GM18861 (cell line): Measurements from ENCODE around the gene C12orf76.
"Not testable (repeated sequence)": the region's sequence is repeated elsewhere in the genome, so short reads cannot be mapped to it uniquely, and the experiment has no call there.

Experiments
- ATAC-seq: cut with Tn5 transposase; IDR thresholded peaks from one replicate; pipeline ENCODE4 v1.9.1; 2021; ENCODE audit not compliant: unreplicated experiment

The C12orf76 gene

GRCh38 chr12:110067531-110067930, 19.2 kb upstream of the C12orf76 start:
- no peak for ATAC-seq

- no peak for ATAC-seq
These were observed 17.2 kb upstream of the C12orf76 start for GRCh38 chr12:110065540-110065939.

DNA sequence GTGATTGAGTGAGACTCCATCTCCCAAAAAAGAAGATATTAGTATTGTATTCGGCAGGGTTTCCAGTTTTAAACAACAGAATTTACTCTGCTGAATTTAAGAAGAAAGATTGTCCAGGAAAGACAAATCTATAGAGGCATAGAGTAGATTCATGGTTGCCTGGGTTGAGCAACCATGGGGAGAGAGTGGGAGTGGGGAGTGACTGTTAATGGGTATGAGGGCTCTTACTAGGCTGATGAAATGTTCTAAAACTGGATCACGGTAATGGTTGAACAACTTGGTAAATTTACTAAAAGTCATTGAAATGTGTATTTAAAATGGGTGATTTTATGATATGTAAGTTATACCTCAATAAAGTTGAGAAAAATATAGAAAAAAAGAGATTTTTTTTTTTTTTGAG, 13.9 kb upstream of the C12orf76 start:
- no peak for ATAC-seq

GRCh38 chr12:110059651-110060000, 11.3 kb upstream of the C12orf76 start:
- no peak for ATAC-seq

DNA sequence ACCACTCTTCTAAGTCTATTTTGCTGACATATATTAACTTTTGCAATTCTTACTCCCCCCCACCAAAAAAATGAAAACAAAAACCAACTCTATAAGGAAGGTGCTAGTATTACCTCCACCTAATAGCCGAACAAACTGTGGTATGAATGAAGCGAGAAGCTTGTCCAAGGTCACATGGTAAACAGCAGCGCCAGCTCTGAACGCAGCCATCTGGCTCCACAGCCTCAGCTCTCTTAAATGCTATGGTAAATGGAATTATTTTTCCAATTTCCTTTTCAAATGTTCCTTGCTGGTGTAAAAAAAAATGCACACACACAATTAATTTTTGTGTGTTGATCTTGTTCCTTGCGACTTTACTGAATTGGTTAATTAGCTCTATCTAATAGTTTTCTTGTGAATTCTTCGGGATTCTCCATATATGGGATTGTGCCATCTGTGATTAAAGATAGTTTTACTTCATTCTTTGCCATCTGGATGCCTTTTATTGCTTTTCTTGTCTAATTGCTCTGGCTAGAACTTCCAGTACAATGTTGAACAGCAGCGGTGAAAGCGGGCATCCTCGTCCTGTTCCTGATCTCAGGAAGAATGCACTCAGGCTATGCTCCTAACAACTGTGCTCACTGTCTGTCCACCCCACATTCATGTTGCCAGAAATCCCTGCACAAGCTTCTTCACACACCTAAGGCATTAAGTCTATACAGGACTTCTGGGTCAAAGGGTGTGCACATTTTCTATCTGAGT, 10.7 kb upstream of the C12orf76 start:
- ATAC-seq: no peak

DNA sequence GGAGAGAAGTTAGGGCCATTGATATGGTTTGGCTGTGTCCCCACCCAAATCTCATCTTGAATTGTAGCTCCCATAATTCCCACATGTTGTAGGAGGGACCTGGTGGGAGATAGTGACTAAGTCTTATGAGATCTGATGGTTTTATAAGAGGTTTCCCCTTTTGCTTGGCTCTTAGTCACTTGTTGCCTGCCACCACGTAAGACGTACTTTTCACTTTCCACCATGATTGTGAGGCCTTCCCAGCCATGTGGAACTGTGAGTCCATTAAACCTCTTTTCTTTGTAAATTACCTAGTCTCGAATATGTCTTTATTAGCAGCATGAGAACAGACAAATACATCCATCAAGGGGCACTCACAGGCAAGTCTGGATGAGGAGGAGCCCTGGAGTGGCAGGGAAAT, 8.3 kb upstream of the C12orf76 start:
- ATAC-seq: not testable (repeated sequence)

GRCh38 chr12:110055375-110056352, 7.3 kb upstream of the C12orf76 start:
- ATAC-seq: not testable (repeated sequence)

DNA sequence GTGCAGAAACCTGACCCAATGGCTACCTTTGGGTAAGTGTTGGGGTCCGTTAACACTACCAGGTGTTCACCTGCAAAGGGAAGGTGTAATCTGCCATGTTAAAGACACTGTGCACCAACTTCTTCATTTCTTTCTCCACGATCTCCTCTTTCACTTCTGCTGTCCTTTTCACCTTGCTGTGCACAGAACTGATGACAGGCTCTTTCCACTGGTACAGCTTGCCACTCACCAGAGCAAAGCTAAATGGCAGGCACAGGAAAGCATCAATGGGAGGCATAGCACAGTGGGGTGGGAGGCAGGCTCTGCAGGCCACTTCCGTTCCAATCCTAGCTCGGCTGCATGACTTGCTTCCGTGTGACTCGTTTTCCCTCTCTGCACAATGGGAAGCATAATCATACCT, 2.6 kb upstream of the C12orf76 start:
- ATAC-seq: no peak

- ATAC-seq: not testable (repeated sequence)
These were observed 1.3 kb upstream of the C12orf76 start for GRCh38 chr12:110049666-110050065.

DNA sequence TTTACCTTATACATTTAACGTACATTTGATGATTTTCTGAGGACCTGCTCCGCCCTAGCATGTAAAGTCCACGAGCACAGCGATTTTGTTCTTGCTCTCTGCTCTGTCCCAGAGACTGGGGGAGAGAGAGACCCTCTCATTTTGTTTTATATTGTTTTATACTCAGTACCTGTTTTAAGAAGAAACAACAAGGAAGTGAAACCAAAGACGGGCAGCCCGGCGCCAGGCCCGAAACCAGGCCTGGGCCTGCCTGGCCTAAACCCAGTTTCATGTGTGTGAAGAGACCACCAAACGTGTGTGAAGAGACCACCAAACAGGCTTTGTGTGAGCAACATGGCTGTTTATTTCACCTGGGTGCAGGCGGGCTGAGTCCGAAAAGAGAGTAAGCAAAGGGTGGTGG, 712 bp upstream of the C12orf76 start:
- ATAC-seq: not testable (repeated sequence)

DNA sequence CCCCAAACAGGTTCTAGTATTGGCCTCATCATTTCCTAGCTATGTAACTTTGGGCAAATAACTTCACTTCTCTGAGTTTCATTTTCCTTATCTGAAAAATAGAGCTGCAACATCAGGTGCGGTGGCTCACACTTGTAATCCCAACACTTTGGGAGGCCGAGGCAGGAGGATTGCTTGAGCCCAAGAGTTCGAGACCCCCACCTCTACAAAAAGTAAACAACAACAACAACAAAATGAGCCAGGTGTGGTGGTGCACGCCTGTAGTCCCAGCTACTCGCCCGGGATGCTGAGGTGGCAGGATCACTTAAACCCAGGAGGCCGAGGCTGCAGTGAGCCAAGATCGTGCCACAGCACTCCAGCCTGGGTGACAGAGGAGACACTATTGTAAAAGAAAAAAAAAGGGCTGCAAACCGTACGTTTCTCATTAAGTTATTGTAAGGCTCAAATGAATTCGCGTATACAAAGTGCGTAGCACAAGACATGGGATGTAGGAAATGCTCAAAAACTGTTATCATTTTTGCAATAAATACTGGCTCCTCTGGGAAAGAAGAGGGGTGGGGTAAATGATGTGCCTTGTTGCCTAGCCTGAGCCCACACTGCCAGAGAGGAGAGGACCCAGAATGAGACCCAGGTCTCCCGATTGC, 903 bp downstream of the C12orf76 start:
- no peak for ATAC-seq

DNA sequence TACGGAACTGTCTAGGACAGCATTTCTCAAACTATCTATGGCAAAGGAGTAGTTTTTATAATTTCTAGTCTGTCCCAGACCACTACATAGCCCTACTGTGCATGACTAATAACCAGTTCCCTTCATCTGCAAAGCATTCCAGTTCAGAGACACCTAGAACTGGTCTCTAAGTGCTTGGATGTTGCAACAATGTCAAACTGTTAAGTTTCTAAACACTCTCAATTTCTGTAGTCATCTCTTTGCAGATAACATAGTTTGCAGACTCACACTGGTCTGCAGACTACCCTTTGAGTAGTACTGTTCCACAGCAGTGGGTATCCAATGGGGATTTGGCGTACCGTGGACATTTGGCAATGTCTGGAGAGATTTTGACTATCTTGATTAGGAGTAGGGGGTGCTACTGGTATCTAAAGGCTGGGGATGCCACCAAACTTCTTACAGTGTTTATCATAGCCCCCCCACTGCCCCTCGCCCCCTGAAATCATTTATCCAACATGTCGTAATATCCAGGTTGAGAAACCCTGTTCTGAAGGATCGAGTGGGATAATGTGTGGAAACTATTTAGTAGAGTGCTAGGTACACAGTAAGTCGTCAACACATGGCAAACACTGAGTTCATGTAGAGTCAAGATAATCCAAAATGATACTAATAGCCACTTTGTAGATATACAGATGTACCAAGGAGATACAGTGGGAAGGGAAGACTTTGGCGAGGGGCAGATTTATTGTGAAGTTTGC, 1.7 kb downstream of the C12orf76 start:
- no peak for ATAC-seq

DNA sequence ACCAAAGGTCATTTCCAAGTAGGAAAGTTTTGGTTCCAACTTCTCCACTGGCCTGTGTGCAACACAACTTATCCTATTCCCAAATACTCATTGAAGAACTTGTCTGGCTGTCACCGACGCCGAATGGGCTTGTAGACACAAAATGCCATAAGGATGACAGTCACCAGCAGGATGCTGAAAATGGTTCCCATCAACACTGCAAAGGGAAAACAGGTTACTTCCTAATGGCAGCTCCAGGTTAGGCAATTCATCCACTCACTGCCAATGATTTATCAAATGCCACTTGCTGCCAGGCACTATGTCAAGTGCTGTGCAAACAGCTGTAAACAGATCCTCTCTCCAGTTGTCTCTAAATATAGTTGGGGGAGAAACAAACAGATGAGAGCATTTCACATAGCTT, 6.1 kb downstream of the C12orf76 start:
- ATAC-seq: no peak

DNA sequence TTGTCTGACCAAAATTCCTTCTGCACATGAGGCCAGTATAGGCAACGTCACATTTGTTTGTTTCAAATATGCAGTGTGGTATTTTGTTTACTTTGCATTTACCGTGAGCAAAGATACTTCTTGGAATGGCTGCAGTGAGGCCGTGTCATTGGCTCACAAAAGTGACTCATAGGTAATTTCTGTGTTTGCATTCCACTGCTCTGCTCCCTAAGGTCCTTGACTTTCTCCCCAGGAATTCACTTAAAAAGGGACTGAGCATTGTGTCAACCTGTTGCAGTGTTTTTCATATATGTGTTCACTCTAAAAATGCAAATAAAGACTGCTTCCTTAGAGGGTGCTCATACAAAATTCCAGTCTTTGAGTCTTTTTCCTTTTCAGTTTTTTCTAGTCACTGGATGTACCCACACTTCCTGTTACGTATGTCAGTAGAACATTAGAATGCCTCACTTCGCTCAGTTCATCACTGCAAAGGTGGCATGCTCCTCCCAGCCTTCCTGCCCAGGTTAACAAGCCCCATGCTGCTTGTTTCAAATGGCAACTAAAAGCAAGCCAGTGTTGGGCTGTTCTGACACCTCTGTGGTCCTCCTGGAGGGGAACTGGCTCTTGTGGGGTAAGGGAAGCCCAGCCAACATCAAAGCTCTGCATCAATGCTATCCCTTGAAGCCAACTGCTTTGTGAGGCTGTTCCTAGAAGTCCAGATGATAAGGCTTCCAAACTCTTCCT, 9.1 kb downstream of the C12orf76 start:
- no peak for ATAC-seq

DNA sequence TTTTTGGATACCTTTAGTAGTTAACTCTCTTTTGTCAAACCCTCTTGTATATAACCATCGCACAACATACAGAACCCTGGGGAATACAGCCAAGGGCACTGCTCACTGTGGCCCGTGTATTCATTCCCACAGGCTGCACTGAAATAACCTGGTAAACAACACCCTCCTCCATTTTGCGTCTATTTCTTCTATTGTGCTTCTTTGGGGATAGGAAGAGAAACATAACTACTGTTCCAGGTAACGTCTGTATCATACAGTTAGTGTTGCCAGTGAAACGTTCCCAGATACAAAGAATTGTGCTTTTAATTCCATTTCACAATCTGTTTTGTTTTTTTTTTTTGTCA, 9.6 kb downstream of the C12orf76 start:
- no peak for ATAC-seq

GRCh38 chr12:110037315-110037714, 11.0 kb downstream of the C12orf76 start:
- ATAC-seq: no peak

GRCh38 chr12:110035534-110036104, 12.7 kb downstream of the C12orf76 start:
- no peak for ATAC-seq

DNA sequence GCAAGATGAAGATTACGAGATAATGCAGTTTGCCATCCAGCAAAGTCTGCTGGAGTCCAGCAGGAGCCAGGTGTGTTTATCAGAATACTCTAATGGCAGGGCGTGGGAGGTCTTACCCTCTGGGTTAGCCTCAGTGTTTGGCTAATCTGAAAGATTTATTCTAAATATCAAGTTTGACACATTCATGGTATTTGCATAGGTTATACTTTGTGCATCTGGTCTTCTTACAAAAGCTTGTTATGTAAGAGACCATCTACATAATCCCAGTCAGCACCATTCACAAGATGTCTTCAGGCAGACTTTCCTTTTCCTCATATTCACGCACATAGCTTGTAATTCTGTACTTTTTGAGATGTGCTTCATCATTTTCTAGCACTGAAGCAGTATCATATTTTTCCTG, 14.4 kb downstream of the C12orf76 start:
- ATAC-seq: no peak

- ATAC-seq: no peak
These were observed 19.0 kb downstream of the C12orf76 start for GRCh38 chr12:110029290-110029815.

DNA sequence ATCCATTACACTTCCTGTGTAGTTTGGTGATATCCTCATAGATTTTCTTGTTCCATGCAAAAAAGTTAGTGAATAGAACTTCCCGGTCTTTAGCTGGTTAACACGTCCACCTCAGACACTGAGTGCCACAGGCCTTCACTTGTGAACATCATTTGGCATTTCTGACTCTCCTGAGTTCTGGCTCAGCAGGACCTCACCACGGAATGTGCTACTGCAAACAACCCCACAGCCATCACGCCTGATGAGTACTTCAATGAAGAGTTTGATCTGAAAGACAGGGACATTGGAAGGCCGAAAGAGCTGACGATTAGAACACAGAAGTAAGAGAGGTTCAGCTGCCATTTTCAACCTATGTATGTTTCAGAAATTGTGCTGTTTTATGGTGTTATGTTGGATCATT, 20.0 kb downstream of the C12orf76 start:
- ATAC-seq: no peak
